ENCODE results near the gene FGFBP3.
A peak's percentile ranks its signal among the peaks of the same experiment; 100 is the strongest.

Gene FGFBP3, protein sequence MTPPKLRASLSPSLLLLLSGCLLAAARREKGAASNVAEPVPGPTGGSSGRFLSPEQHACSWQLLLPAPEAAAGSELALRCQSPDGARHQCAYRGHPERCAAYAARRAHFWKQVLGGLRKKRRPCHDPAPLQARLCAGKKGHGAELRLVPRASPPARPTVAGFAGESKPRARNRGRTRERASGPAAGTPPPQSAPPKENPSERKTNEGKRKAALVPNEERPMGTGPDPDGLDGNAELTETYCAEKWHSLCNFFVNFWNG

DNA sequence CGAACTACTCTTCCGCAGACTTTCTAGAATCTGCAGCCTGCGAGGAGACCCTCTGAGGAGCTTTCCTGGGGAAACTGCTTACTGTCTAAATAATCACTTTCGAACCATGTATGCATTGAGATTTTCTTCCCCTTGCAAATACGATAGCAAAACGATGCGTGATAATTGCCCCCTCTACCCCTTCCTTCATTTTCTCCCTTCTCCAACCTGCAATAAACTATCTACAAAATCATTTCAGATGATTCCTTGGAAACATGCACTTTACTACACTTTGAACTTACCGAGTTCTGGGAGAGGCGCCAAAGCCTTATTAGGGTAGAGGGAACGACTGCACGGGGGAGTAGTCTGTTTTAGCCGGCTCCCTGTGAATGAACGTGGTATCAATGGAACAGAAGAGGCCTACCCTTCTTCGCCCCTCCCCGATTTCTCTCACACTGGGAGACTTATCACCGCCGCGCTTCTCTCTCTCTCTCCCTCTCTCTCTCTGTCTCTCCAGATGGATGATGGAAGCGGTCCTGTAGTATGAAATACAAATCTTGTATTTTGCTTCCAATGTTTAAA, at the start of gene FGFBP3:
FGFBP3 (minus strand) TSS at position 370 of the 561 bp plus-strand sequence. CDS start 517 bp downstream, outside the sequence.
- DNase-seq, result peak; percentile 20

DNA sequence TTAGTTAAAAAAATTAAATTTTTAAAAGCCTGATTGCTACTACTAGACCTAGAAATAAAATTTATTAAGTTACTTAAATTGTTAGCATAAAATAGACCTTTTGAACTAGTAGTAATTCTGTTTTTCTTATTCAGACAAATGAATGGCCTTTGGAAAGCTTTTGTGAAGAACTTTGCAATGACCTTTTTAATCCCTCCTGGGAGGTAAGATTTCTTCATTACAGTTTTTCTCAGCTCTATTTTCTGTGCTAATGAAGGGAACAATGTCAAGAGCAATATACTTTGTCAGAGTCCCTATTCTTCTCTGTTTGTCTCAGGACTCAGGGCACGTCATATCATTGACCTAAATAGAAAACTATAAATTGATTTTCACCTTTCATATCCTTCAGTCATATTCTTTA, 47.8 kb upstream of the FGFBP3 start:
- no peak for DNase-seq

DNA sequence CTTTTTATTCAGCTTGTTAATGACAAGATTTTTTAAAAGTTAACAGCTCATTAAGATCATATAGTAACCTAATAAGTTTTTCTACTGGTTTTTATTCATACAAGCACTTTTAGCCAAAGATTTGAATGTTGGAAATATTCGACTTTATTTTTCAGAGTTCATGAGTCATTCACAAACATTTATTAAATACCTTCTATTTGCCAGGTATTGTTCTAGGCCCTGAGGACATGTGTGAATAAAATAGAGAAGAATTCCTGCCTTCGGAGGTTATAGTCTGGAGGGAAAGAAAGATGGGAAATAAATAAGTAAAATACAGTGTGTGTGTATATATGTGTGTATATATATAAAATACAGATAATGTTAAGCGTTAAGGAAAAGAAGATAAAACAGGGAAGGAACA, 45.8 kb upstream of the FGFBP3 start:
- DNase-seq, result no peak

DNA sequence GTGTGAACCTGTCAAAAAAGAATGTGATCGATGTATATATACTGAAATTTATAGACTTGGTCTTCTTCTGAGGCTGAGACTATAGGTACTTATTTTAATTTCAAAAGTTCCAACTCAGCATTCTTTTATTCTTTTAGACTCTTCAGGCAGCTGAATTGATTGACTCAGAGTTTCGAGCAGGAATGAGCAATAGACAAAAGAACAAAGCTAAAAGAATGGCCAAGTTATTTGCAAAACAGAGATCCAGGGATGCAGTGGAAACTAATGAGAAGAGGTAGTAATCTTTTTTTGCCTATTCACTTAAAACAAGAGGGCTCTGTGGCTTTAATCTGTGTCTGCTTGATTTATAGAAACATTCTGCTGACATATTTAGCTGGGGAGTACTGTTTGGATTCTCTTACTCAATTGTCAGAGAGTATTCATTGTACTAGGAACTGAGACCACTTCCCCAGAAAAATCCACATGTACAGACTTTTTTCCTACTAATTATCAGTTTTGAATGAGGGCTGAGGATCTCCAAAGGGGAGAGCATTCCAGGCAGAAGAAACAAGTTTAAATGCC, 44.4 kb upstream of the FGFBP3 start:
- DNase-seq, result no peak

DNA sequence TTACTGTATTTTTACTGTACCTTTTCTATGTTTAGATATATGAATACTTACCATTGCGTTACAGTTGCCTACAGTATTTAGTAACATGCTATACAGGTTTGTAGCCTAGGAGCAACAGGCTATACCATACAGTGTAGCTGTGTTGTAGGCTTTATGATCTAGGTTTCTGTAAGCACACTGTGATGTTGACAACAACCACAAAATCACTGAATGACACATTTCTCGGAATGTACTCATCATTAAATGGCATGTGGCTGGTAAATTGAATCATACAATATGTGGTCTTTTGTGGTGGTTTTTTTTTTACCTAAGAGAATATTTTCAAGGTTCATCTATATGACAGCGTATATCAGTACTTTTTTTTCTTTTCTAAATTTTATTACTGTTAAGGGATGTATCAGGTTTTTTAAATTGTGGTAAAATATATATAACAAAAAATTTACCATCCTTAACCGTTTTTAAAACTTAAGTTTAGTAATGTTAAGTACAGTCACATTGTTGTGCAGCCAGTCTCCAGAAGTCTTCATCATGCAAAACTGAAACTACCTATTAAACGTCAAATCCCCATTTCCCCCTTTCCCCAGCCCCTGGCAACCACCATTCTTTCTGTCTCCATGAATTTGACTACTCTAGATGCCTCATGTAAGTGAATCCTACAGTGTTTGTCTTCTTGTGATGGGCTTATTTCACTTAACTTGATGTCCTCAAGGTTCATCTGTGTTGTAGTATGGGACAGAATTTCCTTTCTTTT, 35.8 kb upstream of the FGFBP3 start:
- DNase-seq, result peak; percentile 37

DNA sequence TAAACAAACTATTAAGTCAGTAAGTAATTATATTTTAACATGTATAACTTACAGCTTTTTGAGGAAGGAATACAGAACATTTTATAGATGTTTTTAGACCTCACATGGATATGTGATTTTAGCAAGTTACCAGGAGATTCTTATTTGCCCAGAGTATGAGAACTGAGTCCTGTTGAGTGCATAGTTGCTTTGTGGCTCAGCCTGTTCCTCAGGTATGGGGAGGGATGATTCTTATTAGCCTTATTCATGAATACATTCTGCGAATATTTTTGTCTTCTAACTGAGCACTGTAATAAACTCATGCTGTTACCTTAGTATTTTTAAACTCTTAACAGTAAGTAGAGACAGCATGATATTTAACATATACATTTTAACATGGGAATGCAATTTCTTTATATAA, 32.1 kb upstream of the FGFBP3 start:
- DNase-seq, result no peak

DNA sequence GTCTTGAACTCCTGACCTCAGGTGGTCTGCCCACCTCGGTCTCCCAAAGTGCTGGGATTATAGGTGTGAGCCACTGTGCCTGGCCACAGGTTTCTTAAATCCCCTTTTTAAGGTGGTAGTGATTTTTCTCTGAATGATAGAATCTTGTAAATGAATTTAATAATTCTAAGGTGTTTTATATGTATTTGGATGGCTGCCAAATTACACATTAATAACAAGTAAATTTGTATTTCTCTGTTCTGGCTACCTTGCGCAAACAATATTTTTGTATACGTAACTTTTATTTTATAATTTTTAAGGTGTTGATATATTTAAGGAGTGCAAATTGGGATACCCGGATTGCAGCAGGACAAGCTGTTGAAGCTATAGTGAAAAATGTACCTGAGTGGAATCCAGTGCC, 30.4 kb upstream of the FGFBP3 start:
- no peak for DNase-seq

DNA sequence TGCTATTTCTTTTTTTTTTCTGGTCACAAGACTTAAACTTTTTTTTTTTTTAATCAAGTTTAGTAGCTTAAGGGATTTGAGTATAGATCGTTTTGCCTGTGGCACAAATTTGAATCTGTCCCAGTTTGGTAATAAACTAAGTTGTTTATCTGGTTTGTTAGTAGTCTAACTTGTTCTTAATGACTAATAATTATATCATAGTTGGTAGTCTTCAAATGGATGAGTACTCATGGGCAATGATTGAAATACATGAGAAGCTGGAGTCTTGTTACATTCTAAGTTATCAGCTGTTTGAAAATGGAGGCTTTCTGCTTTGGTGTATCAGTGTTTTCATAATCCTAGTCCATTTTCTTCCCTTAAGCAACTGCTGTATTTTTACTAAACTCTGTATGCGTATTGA, 26.6 kb upstream of the FGFBP3 start:
- DNase-seq, result no peak

DNA sequence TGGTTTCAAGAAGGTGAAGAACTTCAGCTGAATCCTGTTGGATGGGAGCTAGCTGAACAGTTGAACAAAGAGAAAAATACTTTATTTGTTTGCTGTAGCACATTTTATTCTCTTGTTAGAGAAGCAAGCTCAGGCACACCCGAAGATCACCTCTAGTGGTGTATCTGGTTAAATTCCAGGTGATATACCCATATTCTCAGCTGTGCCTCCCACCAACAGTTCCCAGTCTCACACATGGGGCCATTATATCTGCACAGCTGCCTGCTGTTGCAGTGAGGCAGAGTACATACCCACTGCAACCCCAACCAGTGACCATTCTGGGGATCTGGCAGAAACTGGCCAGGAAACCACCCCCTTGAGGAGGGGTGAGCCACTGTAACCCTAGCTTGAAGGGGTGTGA, 23.5 kb upstream of the FGFBP3 start:
- DNase-seq, result no peak

DNA sequence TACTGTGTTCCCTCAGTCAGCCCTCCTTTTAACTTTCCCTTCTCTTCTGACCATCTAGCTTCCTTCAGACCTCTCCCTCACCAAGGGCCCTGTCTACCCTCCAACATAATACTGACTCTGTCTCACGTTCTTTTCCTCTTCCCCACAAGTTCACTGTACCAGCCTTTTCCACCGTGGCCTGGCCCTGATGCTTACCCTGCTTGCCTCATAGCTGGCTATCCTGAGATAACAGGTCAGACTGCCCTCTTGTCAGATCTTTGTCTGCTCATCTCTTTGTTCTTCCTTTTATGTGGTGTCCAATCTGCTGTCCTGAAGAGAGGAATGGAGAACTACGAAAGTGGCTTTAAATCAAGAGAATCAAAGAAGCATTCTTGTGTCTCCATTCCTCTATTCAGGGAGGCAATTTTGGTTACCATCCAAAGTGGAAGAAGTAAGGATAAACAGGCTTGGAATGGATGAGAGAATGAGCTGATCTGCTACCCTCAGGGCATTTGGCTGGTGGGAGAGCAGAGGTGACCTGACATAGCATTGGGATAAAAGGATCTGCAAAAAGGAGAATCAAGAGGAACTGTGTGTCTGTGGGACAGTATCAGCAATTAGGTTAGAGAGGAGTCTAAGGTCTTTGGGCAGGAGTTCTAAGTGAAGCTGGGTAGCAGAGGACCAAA, 22.4 kb upstream of the FGFBP3 start:
- DNase-seq, result no peak

DNA sequence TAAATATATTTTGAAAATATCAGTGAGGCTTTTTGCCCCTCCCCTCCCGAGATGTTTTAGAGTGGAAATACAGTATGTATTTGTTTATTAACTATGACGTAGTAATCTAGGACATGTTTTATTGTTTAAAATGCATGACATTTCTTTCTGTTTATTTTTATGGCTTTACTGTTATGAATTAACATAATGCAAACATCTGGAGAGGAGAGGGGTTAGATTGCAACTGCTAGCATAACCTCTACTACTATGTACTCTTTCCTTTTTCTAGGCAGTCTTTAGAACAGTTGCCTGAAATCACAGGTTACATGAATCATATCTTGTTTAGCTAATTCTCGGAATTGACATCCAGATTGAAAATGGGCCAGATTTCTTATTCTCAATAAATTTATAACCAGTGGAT, 21.7 kb upstream of the FGFBP3 start:
- DNase-seq, result no peak

DNA sequence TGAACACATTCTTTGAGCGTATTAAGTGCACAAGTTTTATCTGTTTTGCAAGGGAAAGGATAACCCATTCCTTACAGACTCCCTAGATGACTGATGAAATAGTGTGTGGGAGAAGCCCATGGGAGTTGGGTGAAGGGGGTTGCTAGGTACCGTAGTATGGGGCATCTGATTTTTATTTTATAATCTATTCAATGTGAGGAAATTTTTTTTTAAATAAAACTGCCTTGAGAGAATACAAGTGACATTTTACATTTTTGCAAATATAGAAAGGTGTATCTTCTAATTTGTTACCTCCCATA, 15.7 kb upstream of the FGFBP3 start:
- no peak for DNase-seq

DNA sequence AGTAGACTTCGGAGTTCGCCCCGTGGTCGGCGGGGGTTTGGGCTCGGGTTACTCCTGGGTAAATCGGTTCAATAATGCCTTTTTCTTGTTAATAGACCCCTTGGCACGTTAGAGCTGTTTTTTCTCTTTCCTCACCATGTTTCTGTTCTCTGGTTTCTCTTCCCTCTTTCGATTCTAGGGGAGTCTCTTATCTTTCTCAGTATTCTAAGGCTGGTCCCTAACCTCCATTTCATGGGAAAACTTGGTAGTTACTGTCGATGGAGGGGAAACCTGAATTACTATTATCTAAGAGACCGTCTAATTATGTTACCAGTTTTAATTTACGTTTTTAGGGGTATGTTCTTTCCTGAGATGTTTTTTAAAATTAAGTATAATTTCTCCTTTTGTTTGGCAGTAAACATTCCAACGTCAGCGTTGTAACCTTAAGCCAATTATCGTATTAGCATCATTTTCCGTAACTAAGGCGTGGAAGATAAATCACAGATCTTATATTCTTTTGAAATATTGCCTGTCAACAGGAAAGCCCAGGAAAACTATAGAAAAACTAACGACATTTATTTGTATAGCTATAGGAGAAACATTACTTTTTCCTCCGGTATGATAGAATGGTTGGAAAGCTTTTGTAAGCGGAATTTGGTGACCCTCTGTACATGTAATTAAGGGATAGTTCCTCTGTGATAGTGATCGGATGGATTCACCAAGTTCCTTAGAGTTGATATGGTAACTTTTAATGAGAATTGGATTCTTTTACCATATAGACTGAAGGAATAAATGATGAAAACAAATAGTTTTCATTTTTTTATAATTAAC, 15.1 kb upstream of the FGFBP3 start:
- DNase-seq, result no peak

DNA sequence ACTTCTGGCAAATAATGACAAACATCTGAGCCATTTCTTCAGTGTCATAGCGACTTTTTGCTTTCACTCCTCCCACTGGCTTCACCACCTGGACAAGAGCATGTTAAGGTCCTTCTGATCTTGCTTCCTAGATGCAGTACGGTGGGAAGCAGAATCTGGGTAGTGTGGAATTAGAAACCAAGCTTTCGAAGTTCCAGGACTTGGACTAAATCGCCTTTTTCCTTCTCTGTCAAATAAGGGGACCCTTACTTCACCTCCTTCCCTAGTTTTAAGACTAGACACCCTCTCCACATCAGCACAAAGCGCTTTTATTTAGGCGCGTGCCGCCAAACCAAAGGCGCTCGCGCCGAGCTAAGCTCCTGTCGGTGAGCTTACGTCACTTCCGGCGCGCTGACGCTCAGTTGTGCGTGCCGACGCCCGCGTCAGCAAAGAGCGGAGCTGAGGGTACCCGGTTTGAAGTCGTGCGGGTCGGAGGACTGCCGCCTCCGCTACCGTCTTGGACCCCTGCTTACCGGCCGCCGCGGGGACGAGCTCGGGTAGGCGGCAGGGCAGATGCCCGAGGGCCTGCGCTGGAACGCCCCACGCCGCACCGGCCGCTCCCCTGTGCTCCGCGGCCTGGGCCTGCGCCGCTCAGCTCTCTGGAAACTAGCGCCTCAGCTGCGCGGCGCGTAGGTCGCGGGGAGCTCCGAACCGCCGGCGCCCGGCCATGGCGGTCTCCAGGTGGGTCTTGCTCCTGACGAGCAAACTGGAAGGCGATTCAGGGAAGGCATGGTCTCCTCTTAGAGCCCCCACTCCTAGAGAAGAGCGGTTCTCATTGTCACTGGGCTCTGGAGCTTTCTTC, 14.3 kb upstream of the FGFBP3 start, which contains the start of gene BTAF1:
BTAF1 (plus strand) TSS at position 400 of the 841 bp plus-strand sequence; CDS start at position 707, 307 bp downstream.
- peak; percentile 91 for DNase-seq

DNA sequence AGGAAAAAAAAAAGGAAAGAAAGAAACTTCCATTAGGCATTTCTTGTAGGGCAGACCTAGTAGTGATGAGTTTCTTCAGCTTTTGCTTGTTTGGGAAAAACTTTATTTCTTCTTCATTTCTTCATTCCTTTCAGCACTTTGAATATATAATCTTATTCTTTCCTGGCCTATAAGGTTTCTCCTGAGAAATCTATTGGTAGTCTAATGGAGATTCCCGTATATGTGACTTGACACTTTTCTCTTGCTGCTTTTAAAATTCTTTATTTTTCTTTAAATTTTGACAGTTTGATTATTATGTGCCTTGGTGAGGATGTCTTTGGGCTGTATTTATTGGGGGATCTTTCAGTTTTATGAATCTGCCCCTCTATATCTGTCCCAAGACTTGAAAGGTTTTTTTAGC, 10.4 kb upstream of the FGFBP3 start:
- no peak for DNase-seq

DNA sequence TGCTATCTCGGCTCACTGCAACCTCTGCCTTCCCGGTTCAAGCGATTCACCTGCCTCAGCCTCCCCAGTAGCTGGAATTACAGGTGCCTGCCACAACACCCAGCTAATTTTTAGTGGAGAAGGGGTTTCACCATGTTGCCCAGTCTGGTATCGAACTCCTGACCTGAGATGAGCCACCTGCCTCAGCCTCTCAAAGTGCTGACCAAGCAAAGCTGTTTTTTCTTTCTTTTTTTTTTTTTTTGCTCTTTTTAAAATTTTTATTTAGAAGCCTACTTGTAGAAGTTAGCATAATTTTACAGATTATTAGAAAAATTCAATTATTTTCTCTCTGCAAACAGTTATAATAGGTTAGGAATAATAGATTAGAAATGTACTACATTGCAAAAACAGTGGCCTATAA, 1.2 kb upstream of the FGFBP3 start:
- DNase-seq, result no peak

DNA sequence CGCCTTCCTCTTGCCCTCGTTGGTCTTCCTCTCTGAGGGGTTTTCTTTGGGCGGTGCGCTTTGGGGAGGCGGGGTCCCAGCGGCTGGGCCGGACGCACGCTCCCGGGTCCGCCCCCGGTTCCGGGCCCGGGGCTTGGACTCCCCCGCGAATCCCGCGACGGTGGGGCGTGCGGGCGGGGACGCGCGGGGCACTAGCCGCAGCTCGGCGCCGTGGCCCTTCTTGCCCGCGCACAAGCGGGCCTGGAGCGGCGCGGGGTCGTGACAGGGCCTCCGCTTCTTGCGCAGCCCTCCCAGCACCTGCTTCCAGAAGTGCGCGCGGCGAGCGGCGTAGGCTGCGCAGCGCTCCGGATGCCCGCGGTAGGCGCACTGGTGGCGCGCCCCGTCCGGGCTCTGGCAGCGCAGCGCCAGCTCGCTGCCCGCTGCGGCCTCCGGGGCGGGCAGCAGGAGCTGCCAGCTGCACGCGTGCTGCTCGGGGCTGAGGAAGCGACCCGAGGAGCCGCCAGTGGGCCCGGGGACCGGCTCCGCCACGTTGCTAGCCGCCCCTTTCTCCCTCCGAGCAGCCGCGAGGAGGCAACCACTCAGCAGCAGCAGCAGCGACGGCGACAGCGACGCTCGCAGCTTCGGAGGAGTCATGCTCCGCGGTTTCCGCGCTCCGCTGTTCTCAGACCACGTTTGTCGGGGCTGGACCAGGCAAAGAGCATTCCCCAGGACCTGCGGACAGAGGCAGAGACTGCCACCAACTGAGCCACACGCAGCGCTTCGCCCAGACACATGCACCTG, 759 bp downstream of the FGFBP3 start:
- peak; percentile 73 for DNase-seq

DNA sequence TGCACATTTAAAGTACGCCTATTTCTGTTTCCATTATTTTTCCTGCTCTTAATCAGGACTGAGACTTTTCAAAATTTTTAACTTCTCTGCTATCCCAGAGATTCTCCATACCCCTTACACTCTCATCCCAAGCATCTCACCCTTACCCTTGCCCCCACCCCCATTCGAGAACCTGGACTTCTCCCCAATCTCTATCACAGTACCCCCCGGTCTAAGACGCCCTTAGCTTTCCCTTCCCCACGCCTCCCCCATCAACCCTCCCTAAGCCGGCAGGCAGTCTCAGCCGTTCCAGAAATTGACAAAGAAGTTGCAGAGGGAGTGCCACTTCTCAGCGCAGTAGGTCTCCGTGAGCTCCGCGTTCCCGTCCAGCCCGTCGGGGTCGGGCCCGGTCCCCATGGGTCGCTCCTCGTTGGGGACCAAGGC, 1.4 kb downstream of the FGFBP3 start:
- no peak for DNase-seq

DNA sequence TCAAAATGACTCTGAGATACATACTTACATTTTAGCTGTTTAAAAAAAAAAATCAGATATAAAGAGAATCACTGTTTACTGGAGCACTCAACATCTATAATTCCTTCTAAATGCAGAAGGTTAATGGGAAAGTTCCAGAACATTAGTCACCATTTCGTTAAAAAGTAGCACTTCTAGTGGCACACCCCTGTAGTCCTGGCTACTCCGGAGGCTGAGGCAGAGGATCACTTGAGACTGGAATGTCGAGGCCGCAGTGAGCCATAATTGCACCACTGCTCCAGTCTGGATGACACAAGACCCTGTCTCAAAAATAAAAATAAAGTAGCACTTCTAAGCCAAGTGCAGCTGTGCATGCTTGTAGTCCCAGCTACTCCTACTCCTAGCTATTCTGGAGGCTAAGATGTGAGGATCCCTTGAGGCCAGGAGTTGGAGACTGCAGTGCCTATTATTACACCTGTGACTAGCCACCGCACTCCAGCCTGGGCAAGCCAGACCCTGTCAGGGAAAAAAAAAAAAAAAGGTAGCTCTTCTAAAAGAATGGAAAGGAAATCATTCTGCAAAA, 2.2 kb downstream of the FGFBP3 start:
- DNase-seq, result no peak

Data from CD4-positive, alpha-beta T cell treated with Interleukin-4 for 4 hours (primary cell).